Gastrocnemius medialis (tissue), 4 donors: ENCODE measurements around the gene WNT7B. TPM values are rescaled to one million over a fixed set of nuclear protein-coding genes. Genes with fewer than 3 reads are reported as not detected.

Experiments
- ATAC-seq, 2 donors: fragments of 150-250 bp; one replicate each; pipeline ENCODE4 v1.9.1; 2016
- DNase-seq, 2 donors: peaks; one replicate each; pipeline ENCODE4 v3.0.0-alpha.2; 2019
- H3K27ac ChIP-seq, 4 donors: fragments of 200-600 bp; sonication (generic); 1 replicate in 1 of 4; 2 replicates in 3 of 4; pipeline ENCODE4 v1.5.1; 2016 to 2018; ENCODE audit warnings: mild to moderate bottlenecking in 2 of 4, moderate library complexity in 1 of 4
- H3K27me3 ChIP-seq, 3 donors: fragments of 200-600 bp; sonication (generic) in 2 of 3; 1 replicate in 1 of 3; 2 replicates in 2 of 3; pipeline versions ENCODE4 v1.5.1 to v1.6.0; 2016 to 2019; ENCODE audit warnings: mild to moderate bottlenecking in 1 of 3, moderate library complexity in 1 of 3
- H3K36me3 ChIP-seq, 2 donors: fragments of 200-600 bp; sonication (generic) in 1 of 2; one replicate each; pipeline ENCODE4 v1.5.1; 2017 to 2018
- H3K4me1 ChIP-seq, 2 donors: fragments of 200-600 bp; sonication (generic) in 1 of 2; one replicate each; pipeline ENCODE4 v1.5.1; 2016 to 2017; ENCODE audit warnings: mild to moderate bottlenecking in 2 of 2
- H3K4me3 ChIP-seq, 4 donors: fragments of 200-600 bp; sonication (generic) in 3 of 4; 1 replicate in 1 of 4; 2 replicates in 3 of 4; pipeline ENCODE4 v1.5.1; 2016 to 2019; ENCODE audit warnings: mild to moderate bottlenecking in 2 of 4
- H3K9me3 ChIP-seq, 3 donors: fragments of 200-600 bp; sonication (generic) in 2 of 3; 1 replicate in 1 of 3; 2 replicates in 2 of 3; pipeline ENCODE4 v1.5.1; 2016 to 2019
- POLR2A ChIP-seq, 2 donors: fragments of 450-650 bp; IDR thresholded peaks; one replicate each; pipeline ENCODE4 v1.6.1; 2017; ENCODE audit warnings: antibody characterized with exemption in 2 of 2, mild to moderate bottlenecking in 2 of 2, moderate library complexity in 2 of 2
- in situ Hi-C, 4 donors: fragments of 200-750 bp; cut with MboI; loops; one replicate each; pipeline versions ENCODE4 v1.15.0 to v1.8.0; 2017; ENCODE audit warnings: low sequenced_read_pairs in 4 of 4
- intact Hi-C: fragments of 100-400 bp; cut with DNase I; formaldehyde crosslinking; loops from one replicate; pipeline ENCODE4 v1.15.1; 2023; ENCODE audit warnings: low total_unique reads
- total RNA-seq, 4 donors: library from RNA; depleted of rRNA; stranded (reverse); fragments of >200 nt; gene quantifications; one replicate each; pipeline versions ENCODE4 v1.1.0 to v1.2.3, GENCODE V29; 2016
- TF ChIP-seq, protein P1 (sequence below), 5 experiments: fragments of 450-650 bp in 3 of 5; fragments of 200-600 bp in 2 of 5; sonication (generic) in 2 of 5; IDR thresholded peaks in 4 of 5; conservative IDR thresholded peaks in 1 of 5; 1 replicate in 4 of 5; 2 replicates in 1 of 5; pipeline ENCODE4 v1.5.1; 2016 to 2019; ENCODE audit warnings: antibody characterized with exemption in 5 of 5, mild to moderate bottlenecking in 3 of 5, moderate library complexity in 3 of 5

WNT7B gene
- total RNA-seq, 4 donors from 2014 or later, result not detected

DNA sequence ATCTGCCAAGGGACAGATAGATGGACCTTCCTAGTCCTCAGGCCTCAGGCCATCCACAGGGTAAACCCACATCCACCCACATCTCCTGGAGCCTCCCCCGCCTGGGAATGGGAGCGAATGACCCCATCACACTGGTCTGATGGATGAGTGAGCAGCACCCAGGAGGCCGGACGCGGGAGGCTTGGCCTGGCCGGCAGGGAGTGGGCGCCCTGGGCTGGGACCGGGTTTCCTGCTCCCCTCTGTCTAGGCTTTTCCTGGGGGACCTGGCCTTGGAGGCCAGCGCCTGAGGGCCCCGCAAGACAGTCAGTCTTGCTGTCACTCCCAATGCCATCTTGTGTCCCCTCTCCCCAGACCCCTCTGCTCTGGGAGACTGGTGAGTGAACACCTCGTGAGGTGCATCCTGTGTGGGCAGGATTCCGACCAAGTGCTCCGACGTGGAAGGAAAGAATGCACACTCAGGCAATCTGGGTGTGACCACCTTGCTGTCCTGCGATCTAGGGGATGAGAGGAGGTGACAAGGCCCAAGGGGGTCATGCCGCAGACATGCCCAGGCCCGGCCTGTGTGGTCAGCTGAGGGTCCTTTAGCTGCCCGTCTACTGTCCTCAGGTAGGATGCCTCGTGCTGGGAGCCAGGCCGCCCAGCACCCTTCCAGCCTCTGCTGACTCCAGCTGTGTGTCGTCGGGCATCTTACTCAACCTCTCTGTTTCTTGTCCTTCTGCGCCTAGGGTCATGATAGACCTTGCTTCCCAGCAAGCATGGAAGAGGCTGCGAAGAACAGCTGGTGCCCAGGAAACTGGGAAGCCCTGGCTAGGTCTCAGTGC lies 26.5 kb upstream of the WNT7B start:
- TF ChIP-seq POLR2A (IDR thresholded peaks at IDR 0.05), result no peak
- TF ChIP-seq, protein P1, sequence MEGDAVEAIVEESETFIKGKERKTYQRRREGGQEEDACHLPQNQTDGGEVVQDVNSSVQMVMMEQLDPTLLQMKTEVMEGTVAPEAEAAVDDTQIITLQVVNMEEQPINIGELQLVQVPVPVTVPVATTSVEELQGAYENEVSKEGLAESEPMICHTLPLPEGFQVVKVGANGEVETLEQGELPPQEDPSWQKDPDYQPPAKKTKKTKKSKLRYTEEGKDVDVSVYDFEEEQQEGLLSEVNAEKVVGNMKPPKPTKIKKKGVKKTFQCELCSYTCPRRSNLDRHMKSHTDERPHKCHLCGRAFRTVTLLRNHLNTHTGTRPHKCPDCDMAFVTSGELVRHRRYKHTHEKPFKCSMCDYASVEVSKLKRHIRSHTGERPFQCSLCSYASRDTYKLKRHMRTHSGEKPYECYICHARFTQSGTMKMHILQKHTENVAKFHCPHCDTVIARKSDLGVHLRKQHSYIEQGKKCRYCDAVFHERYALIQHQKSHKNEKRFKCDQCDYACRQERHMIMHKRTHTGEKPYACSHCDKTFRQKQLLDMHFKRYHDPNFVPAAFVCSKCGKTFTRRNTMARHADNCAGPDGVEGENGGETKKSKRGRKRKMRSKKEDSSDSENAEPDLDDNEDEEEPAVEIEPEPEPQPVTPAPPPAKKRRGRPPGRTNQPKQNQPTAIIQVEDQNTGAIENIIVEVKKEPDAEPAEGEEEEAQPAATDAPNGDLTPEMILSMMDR (IDR thresholded peaks at IDR 0.05 in 4 of 5, conservative IDR thresholded peaks at IDR 0.05 in 1 of 5), result no peak
- Histone ChIP-seq H3K27me3 (no peaks in the 10 kb centered on the region), H3K27ac (peak overlapping the region in 2 of 4 donors; percentile 27 to 52), H3K4me1 (peaks cover 40 to 51% of the 10 kb centered on the region in 2 donors), H3K36me3 (no peaks in the 10 kb centered on the region), H3K9me3 (no peaks in the 10 kb centered on the region), H3K4me3 (no peak overlapping the region)
- in situ Hi-C loops, result loop anchor here in 1 of 4 donors (10.0 kb wide), 1 partner anchor 311 kb away; no protein-coding TSS in a partner anchor
- intact Hi-C loops, result no loop called here
- DNase-seq (no peak), ATAC-seq (no peak)

DNA sequence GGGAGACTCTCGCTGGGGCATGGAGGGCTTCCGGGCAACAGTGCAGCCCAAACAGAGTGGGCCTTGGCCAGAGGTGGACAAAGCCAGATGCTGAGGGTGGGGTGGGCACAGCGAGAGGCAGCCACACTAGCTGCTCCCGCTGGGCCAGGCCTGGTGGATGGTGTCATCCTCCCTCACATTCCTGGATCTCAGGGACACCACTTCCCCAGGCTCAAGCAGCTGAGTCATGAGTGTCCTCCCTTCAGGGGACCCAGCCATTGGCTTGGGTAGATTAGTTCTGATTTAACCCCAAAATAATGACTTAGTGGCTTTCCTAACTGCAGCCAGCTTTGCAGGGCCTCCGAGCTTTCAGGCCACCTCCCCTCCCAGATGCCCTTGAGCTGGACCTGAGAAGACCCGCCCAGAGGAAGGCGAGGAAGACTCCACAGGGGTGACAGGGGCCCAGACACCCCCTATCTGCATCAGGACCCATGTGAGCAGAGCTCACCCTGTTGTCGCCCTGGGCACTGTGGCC lies 25.9 kb upstream of the WNT7B start:
- in situ Hi-C loops, result loop anchor here in 1 of 4 donors (10.0 kb wide), 1 partner anchor 312 kb away; no protein-coding TSS in a partner anchor
- H3K27me3 ChIP-seq, result no peaks in the 10 kb centered on the region
- no peaks in the 10 kb centered on the region for H3K36me3 ChIP-seq
- peak in 1 of 2 donors; percentile 56 for DNase-seq
- H3K27ac ChIP-seq, result peak overlapping the region in 3 of 4 donors; percentile 12 to 52 (median 27)
- H3K4me3 ChIP-seq, result no peak overlapping the region
- ATAC-seq, result no peak
- H3K4me1 ChIP-seq, result peaks cover 40 to 51% of the 10 kb centered on the region in 2 donors
- intact Hi-C loops, result no loop called here
- TF ChIP-seq, protein P1 (IDR thresholded peaks at IDR 0.05 in 4 of 5, conservative IDR thresholded peaks at IDR 0.05 in 1 of 5), result no peak
- no peak for TF ChIP-seq POLR2A (IDR thresholded peaks at IDR 0.05)
- no peaks in the 10 kb centered on the region for H3K9me3 ChIP-seq

DNA sequence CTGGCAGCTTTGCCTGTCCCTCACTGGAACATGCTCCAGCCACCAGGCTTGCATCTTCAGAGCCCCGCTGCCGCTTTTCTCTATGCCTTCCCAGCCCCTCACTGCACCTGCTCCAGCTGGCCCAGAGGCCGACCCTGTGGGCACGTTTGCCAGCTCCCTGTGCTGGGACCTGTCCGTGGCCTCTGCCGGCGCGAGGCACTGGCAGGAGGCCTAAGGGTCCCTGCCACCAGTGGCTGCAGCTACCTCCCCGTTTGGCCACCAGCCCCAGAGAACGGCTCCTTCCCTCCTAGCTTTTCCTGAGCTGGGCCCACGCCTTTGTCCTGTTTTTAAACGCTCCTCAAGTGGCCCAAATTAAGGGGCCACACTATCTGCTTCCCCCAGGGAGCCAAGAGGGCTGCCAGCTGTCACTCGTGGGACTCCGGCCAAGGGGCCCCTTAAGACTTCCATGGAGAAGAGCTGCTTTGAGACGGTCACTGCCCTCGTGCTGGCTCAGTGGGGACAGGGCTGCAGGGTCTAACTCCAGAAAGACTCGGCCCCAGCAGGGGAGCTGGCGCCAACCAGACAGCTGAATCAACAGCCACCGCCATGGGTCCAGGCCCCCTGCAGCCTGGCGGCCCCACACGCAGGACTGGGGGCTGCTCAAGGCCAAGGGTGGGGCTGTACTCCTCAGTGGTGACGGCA lies 24.6 kb upstream of the WNT7B start:
- Histone ChIP-seq H3K9me3 (no peaks in the 10 kb centered on the region), H3K27me3 (no peaks in the 10 kb centered on the region), H3K4me3 (no peak overlapping the region), H3K27ac (peak overlapping the region in 3 of 4 donors; percentile 24 to 68 (median 56)), H3K4me1 (peaks cover 39 to 50% of the 10 kb centered on the region in 2 donors), H3K36me3 (no peaks in the 10 kb centered on the region)
- ATAC-seq, result no peak
- intact Hi-C loops, result no loop called here
- DNase-seq, result no peak
- in situ Hi-C loops, result loop anchor here in 1 of 4 donors (10.0 kb wide), 1 partner anchor 313 kb away; no protein-coding TSS in a partner anchor
- TF ChIP-seq, protein P1 (IDR thresholded peaks at IDR 0.05 in 4 of 5, conservative IDR thresholded peaks at IDR 0.05 in 1 of 5), result no peak
- no peak for TF ChIP-seq POLR2A (IDR thresholded peaks at IDR 0.05)

DNA sequence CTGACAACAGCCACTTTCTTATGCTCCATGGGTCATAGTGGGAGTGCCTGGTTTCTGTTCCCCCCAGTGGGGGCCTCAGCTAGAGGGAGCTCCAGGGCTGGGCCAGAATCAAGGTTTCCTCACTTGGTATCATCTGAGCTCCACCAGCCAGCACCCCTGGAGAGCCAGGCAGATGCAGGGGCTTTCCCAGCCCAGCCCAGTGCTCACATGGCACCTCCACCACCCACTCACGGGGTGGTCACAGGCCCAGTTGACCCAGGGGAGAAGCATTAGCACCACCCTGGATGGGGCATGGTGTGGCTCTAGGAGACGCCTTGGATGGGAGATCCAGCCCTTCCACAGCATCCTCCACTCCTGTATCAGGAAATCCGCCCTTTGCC lies 24.1 kb upstream of the WNT7B start:
- H3K9me3 ChIP-seq, result no peaks in the 10 kb centered on the region
- no peak for ATAC-seq
- TF ChIP-seq POLR2A (IDR thresholded peaks at IDR 0.05), result no peak
- TF ChIP-seq, protein P1 (IDR thresholded peaks at IDR 0.05 in 4 of 5, conservative IDR thresholded peaks at IDR 0.05 in 1 of 5), result no peak
- H3K36me3 ChIP-seq, result no peaks in the 10 kb centered on the region
- intact Hi-C loops, result no loop called here
- H3K4me3 ChIP-seq, result no peak overlapping the region
- peaks cover 37 to 50% of the 10 kb centered on the region in 2 donors for H3K4me1 ChIP-seq
- H3K27me3 ChIP-seq, result no peaks in the 10 kb centered on the region
- in situ Hi-C loops, result loop anchor here in 1 of 4 donors (10.0 kb wide), 1 partner anchor 314 kb away; no protein-coding TSS in a partner anchor
- peak overlapping the region in 2 of 4 donors; percentile 56 to 68 for H3K27ac ChIP-seq
- DNase-seq, result no peak
